HUES48 (cell line): Measurements from ENCODE around the gene TUBA1C.
A peak's percentile ranks its signal among the peaks of the same experiment; 100 is the strongest.
"Not testable (repeated sequence)": the region's sequence is repeated elsewhere in the genome, so short reads cannot be mapped to it uniquely, and the experiment has no call there.

Source experiments
- H3K27ac ChIP-seq: one replicate; pipeline ENCODE4 v1.7.0; 2013; ENCODE audit warnings: low read depth, low read length, inconsistent platforms
- H3K27me3 ChIP-seq: 2 replicates; pipeline ENCODE4 v1.6.1; 2013; ENCODE audit warnings: mild to moderate bottlenecking, low read length; ENCODE audit not compliant: control insufficient read depth, insufficient read depth
- H3K36me3 ChIP-seq: 2 replicates; pipeline ENCODE4 v1.6.1; 2013; ENCODE audit warnings: low read length; ENCODE audit not compliant: control insufficient read depth, insufficient read depth
- H3K4me1 ChIP-seq: 2 replicates; pipeline ENCODE4 v1.6.1; 2013; ENCODE audit warnings: mild to moderate bottlenecking, low read length; ENCODE audit not compliant: control insufficient read depth, insufficient read depth
- H3K4me3 ChIP-seq: 2 replicates; pipeline ENCODE4 v1.5.1; 2013; ENCODE audit warnings: mild to moderate bottlenecking, low read depth, low read length
- H3K9ac ChIP-seq: 2 replicates; pipeline ENCODE4 v1.6.1; 2013; ENCODE audit warnings: mild to moderate bottlenecking, low read depth, low read length, moderate library complexity
- H3K9me3 ChIP-seq: 2 replicates; pipeline ENCODE4 v1.6.1; 2013; ENCODE audit warnings: low read length; ENCODE audit not compliant: control insufficient read depth, insufficient read depth

The TUBA1C gene

GRCh38 chr12:49297695-49298060 lies 32.8 kb downstream of the TUBA1C start:
- Histone ChIP-seq H3K4me1 (peaks cover 16% of the 10 kb centered on the region; the same call in 1 of the 2 replicates), H3K4me3 (peak overlapping the region; percentile 53; the same call in 1 of the 2 replicates), H3K9me3 (no peaks in the 10 kb centered on the region), H3K27me3 (peaks cover 62% of the 10 kb centered on the region), H3K36me3 (no peaks in the 10 kb centered on the region), H3K27ac (no peak overlapping the region), H3K9ac (no peak overlapping the region)

- H3K27me3 ChIP-seq = peaks cover 58% of the 10 kb centered on the region
- H3K36me3 ChIP-seq = no peaks in the 10 kb centered on the region
- H3K9ac ChIP-seq = no peak overlapping the region
- no peaks in the 10 kb centered on the region for H3K9me3 ChIP-seq
- no peak overlapping the region for H3K27ac ChIP-seq
- H3K4me3 ChIP-seq = no peak overlapping the region
- H3K4me1 ChIP-seq = peaks cover 12% of the 10 kb centered on the region; the same call in 1 of the 2 replicates
Measured at GRCh38 chr12:49298160-49298559, 33.3 kb downstream of the TUBA1C start.

- Histone ChIP-seq H3K9ac (no peak overlapping the region), H3K4me3 (no peak overlapping the region), H3K27ac (no peak overlapping the region), H3K9me3 (no peaks in the 10 kb centered on the region), H3K27me3 (peaks cover 22% of the 10 kb centered on the region), H3K4me1 (0 out of 2 replicates have a peak, but pooled peaks cover 3% of the 10 kb centered on the region), H3K36me3 (no peaks in the 10 kb centered on the region)
Measured at GRCh38 chr12:49301760-49302159, 36.9 kb downstream of the TUBA1C start.

DNA sequence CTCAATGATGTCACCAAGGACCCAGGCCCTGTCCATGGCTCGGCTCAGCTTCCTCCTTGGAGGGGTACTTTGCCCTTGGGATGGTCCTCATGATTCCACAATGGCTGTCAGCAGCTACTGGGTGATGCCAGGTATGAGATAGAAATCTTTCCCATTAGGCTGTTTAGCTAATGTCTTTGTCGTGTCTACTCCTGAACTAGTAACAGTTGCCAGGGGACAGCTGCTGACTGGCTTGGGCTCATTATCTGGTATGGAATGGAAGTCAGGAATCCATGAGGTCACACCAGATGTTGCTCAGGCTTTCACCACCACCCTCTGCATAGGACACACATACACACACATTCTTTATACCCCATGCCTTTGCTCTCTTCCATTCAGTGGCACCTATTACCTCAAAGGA lies 39.3 kb downstream of the TUBA1C start:
- H3K4me1 ChIP-seq = no peaks in the 10 kb centered on the region
- no peaks in the 10 kb centered on the region; the same call in 1 of the 2 replicates for H3K27me3 ChIP-seq
- no peak overlapping the region for H3K27ac ChIP-seq
- H3K4me3 ChIP-seq = no peak overlapping the region
- H3K9me3 ChIP-seq = no peaks in the 10 kb centered on the region
- no peak overlapping the region for H3K9ac ChIP-seq
- no peaks in the 10 kb centered on the region for H3K36me3 ChIP-seq

- H3K9ac ChIP-seq = no peak overlapping the region
- H3K27ac ChIP-seq = no peak overlapping the region
- H3K27me3 ChIP-seq = no peaks in the 10 kb centered on the region; the same call in 1 of the 2 replicates
- no peak overlapping the region for H3K4me3 ChIP-seq
- H3K36me3 ChIP-seq = no peaks in the 10 kb centered on the region
- H3K4me1 ChIP-seq = no peaks in the 10 kb centered on the region
- H3K9me3 ChIP-seq = no peaks in the 10 kb centered on the region
Measured at GRCh38 chr12:49305762-49306510, 41.1 kb downstream of the TUBA1C start.

DNA sequence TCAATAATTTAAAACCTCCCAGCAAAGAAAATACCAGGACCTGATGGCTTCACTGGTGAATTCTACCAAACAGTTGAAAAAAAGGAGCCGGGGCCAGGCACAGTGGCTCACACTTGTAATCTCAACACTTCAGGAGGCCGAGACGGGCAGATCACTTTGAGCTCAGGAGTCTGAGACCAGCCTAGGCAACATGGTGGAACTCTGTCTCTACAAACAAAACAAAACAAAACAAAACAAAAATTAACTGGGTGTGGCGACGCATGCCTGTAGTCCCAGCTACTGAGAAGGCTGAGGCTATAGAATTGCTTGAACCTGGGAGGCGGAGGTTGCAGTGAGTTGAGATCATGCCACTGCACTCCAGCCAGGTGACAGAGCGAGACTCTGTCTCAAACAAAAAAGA lies 44.5 kb downstream of the TUBA1C start:
- no peaks in the 10 kb centered on the region for H3K36me3 ChIP-seq
- no peaks in the 10 kb centered on the region for H3K9me3 ChIP-seq
- no peak overlapping the region for H3K4me3 ChIP-seq
- no peak overlapping the region for H3K9ac ChIP-seq
- H3K4me1 ChIP-seq = no peaks in the 10 kb centered on the region
- no peak overlapping the region for H3K27ac ChIP-seq
- H3K27me3 ChIP-seq = no peaks in the 10 kb centered on the region; the same call in 1 of the 2 replicates

GRCh38 chr12:49310451-49311000 lies 45.6 kb downstream of the TUBA1C start:
- H3K27me3 ChIP-seq, H3K36me3 ChIP-seq, H3K4me1 ChIP-seq, H3K9me3 ChIP-seq, H3K9ac ChIP-seq, H3K27ac ChIP-seq, H3K4me3 ChIP-seq: not testable (repeated sequence)

GRCh38 chr12:49314811-49315210 lies 49.9 kb downstream of the TUBA1C start:
- no peaks in the 10 kb centered on the region for H3K4me1 ChIP-seq
- H3K36me3 ChIP-seq = no peaks in the 10 kb centered on the region
- H3K9ac ChIP-seq = no peak overlapping the region
- no peak overlapping the region for H3K27ac ChIP-seq
- no peaks in the 10 kb centered on the region for H3K9me3 ChIP-seq
- H3K27me3 ChIP-seq = no peaks in the 10 kb centered on the region
- H3K4me3 ChIP-seq = no peak overlapping the region

- H3K4me3 ChIP-seq, H3K36me3 ChIP-seq, H3K27ac ChIP-seq, H3K27me3 ChIP-seq, H3K4me1 ChIP-seq, H3K9ac ChIP-seq, H3K9me3 ChIP-seq: not testable (repeated sequence)
Measured at GRCh38 chr12:49317118-49317517, 52.2 kb downstream of the TUBA1C start.

DNA sequence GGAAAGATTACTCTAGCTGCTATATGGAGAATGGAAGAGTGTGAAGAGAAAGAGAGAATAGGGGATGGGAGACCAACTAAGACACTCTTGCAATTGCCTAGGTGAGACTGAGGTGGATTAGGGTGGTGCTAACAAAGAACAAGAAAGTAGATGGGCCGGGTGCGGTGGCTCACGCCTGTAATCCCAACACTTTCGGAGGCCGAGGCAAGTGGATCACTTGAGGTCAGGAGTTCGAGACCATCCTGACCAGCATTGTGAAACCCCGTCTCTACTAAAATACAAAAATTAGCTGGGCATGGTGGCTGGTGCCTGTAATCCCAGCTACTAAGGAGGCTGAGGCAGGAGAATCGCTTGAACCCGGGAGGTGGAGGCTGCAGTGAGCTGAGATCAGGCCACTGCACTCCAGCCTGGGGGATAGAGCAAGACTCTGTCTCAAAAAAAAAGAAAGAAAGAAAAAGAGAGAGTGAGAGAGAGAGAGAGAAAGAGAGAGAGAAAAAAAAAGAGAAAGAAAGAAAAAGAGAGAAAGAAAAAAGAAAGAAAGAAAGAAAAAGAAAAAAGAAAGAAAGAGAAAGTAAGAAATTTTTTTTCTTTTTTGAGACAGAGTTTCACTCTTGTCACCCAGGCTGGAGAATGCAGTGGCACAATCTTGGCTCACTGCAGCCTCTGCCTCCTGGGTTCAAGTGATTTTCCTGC lies 55.7 kb downstream of the TUBA1C start:
- peaks cover 11% of the 10 kb centered on the region; the same call in 1 of the 2 replicates for H3K4me1 ChIP-seq
- not testable (repeated sequence) for H3K9ac ChIP-seq, H3K36me3 ChIP-seq, H3K9me3 ChIP-seq, H3K27ac ChIP-seq, H3K4me3 ChIP-seq, H3K27me3 ChIP-seq

GRCh38 chr12:49322367-49322707 lies 57.5 kb downstream of the TUBA1C start:
- Histone ChIP-seq H3K36me3 (peaks cover 25% of the 10 kb centered on the region), H3K27me3 (no peaks in the 10 kb centered on the region), H3K9me3 (no peaks in the 10 kb centered on the region), H3K9ac (peak overlapping the region; percentile 69), H3K27ac (peak overlapping the region; percentile 78), H3K4me1 (peaks cover 11% of the 10 kb centered on the region; the same call in 1 of the 2 replicates), H3K4me3 (peak overlapping the region; percentile 91)
